CD4-positive, alpha-beta T cell treated with Interleukin-1 beta for 1 hour (primary cell): Measurements from ENCODE around the gene CDKAL1.

Experiments
- DNase-seq, 2 donors: peaks; one replicate each; pipeline ENCODE4 v3.0.0-alpha.2; 2020 to 2022

Gene CDKAL1

GRCh38 chr6:21128601-21129000, 594.3 kb downstream of the CDKAL1 start:
- DNase-seq: no peak

DNA sequence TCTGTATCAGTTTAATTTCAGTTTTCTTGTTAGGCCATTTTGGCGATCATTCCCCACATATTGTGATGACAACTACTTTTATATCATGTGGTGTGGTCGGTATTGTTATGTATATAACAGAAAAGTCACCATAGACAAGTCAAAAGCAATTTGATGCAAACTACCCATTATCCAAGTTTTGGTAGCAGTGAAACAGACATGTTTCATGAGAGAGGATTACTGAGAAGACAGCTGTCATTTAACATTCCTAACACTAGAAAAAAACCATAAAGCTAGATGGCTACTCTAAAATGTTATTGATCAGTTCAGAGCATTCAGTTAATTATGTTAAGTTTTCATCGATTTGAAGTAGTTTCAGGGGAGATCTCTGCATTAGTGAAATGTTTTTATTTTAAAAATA, 597.1 kb downstream of the CDKAL1 start:
- no peak for DNase-seq

DNA sequence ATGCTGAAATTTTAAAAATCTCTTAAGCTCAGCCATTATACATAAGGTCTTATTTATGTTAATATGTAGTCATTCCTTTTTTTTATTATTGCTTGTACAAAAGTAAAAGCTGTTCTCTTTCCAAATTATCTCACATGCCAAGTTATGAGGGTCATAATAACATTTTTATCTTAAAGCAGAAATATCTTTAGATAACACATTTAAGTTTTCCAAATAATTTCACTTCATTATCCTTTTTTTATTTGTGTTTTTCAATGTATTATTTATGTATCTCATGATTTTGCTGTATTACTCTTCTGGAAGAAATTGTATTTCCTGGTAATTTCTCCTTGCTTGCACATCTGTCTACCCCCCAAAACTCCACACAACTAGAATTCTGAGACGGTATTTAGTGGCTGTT, 598.2 kb downstream of the CDKAL1 start:
- no peak for DNase-seq

DNA sequence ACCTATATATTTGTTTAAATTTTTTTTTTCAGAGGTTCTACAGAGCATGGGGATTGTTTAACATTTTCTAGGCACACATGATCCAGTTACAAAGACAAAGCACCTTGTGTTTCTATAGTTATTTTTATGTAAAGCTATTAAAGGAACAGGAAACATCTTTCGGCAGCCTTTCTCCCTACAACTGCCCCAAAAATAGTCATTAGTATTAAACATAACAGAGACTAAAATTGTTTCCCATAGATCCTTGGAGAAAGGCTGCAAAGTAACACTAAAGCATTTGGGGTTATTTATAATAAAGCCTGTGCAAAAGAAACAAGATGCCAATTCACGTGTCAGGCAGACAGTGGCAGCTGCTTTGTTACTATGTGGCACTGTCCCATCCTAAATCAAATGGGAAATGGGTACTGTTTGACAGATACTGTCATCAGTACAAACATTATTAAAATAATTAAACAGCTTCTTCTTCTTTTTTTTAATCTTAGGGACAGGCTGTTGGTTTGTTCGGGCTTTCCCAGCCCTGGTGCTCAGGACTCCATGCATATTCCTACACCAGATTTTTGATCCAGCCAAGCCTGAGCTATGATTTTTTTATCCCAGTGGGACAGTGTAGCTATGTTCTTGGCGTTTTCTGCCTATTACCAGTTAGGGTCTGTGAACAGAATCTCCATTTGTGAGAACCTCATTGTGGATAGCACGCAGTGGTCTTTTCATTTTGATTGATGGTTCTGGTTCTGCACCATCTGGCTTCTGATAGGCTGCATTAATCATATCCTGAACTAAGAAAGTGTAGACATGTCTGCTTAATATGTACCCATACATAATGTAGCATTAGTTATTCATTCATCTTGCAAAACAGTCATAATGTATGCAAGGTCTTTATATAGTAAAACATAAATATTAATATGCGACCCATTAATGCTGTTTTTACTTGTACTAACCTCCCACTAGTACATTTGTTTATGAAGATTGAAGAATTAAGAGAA, 598.9 kb downstream of the CDKAL1 start:
- no peak for DNase-seq

- DNase-seq: no peak
Observed at GRCh38 chr6:21133901-21134300, 599.6 kb downstream of the CDKAL1 start.

DNA sequence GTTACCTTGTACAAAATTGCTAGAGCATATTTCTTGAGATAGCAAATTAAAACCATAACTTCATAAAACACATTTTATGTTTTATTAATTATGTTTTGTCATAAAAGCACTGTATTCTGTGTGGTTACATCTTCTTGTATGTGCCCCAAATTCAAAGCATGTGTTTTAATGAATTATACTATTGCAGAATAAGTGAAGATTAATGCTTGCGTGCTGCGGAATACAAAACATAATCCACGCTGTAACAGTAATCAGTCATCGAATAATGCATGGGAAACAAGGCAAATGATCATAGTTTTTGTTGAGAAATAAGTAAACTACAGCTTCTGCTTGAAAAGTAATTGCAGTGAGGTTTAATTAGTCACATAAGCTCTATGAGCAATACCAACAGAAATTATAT, 600.1 kb downstream of the CDKAL1 start:
- no peak for DNase-seq

DNA sequence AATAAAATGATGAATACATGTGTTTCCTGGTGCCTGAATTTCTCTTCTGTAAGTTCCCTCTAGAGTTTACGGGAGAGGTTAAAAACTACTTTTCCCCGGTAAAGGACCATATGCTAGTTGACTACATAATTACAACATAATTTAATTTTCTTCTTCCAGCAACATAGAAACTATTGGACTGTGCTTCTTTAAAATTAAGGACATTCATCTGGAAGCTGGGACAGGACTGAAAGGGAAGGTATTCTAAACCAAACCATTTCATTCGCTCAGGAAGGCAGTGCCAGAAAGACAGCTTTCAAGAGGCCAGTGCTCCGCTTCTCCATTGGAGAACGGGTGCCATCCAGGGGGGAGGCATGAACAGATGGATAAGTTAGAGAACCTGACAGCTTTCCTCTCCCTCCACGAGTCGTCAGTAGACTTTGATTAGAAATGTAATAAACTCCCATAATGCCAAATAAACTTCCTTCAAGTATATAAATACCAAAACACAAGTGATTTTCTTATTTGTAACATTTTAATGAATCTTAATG, 601.3 kb downstream of the CDKAL1 start:
- DNase-seq: no peak

DNA sequence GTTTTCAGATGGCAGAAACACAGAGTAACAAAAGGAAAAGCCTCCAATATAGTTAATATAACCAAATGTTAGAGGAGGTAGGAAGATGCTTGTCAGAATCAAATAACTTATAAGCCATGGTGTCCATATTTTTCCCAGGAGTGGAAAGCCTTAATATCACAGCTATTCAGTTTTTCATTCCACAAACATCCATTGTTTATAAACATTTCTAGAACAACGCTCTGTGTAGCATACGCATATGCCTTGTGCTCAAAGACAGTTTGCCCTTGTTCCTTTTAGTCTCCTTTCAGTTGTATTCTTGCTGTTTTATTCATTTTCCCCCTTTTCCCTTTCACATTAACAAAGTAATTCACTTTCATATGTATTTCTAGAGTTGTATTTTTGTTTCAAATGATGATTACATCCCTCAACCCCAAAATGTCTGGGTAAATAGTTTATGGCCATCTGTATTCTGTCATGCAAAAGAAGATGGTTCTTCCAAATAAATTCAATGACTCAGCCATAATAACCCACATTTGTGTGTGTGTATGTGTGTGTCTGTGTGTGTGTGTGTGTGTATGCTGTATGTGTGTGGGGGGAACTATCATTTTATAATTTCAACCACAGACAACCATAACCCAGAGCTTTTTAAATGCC, 603.6 kb downstream of the CDKAL1 start:
- no peak for DNase-seq

DNA sequence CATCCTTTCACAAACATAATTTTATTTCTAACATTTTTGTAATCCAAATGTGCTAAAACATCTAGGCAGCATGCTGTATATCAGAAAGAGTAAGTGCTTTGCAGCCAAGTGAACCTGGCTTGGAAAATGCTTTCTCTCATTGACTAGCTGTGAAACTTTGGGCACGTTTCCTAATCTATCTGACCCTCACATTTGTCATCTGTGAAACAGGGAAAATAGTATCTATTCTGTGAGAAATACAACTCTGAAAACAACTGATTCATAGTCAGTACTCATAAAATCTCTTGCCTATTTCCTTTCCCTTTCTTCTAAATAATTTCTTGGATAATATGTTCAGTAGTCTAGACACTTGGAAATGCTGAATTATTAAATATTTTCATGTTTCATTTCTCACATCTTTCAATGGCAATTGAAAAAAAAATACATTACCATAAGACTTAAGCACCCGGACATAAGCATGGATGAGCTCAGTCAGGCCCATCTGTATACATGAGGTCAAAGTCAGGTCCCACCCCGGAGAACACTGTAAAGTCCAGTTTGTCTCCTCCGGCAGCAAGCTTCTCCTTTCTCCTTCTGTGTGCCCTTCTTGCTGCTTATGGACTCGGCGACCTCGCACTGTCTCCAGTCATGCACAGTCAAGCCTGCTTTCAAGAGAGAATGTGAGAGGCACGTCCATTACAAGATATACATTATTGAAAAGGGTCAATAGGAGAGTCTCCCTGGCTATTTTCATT, 604.2 kb downstream of the CDKAL1 start:
- DNase-seq: no peak

DNA sequence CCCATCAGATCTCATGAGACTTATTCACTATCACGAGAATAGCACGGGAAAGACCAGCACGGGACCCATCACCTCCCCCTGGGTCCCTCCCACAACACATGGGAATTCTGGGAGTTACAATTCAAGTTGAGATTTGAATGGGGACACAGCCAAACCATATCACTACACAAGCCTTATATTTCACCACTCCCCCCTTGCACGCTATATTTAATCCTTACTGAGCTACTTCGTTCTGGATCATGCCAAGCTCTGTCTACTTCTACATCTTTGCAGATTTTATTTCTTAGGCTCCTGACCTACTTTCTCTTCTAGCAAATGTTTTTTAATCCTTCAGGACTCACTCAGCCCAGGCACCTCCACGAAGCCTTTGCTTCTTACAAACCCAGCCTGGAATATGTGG, 606.7 kb downstream of the CDKAL1 start:
- DNase-seq: no peak

GRCh38 chr6:21141616-21142303, 607.5 kb downstream of the CDKAL1 start:
- DNase-seq: no peak

GRCh38 chr6:21142741-21143140, 608.5 kb downstream of the CDKAL1 start:
- no peak for DNase-seq

- DNase-seq: no peak
Observed at GRCh38 chr6:21143645-21144044, 609.4 kb downstream of the CDKAL1 start.

GRCh38 chr6:21144928-21145327, 610.7 kb downstream of the CDKAL1 start:
- no peak for DNase-seq

- DNase-seq: no peak
Observed at GRCh38 chr6:21147995-21148394, 613.7 kb downstream of the CDKAL1 start.

- no peak for DNase-seq
Observed at GRCh38 chr6:21149470-21149869, 615.2 kb downstream of the CDKAL1 start.

DNA sequence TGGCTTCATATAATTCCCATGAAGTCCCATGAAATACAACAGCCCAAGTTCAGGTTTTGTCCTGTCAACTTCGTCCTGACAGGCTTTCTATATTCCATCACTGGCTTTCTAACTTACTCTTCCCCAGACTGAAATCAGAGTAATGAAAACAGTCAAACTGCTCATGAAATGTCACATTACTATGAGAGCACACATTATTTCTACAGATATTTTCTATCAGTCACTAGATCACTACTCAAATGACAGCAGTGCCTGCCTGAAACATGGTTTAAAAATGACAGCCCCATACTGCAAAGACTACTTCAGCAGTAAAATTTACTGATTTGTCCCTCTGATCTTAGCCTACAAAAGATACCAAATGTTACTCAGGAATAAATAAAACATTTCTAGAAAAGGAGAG, 616.4 kb downstream of the CDKAL1 start:
- DNase-seq: no peak

DNA sequence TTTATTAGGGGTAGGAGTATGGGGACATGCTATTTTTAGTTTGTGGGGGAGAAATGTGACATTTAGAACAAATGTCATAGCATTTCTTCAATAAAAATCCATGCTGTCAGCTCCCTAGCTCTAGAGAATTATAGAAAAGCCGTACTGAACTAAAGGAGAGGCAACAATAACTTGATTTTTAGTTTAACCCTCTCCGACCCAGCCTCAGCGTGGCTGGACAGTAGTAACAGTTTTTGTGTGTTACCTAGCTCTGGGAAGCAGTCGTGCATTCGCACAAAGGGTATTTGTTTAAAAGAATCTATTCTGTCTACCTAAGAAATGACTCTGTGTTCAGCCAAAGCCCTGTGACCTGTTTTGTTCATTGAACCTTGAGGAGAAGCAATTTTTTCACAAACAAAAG, 616.9 kb downstream of the CDKAL1 start:
- DNase-seq: no peak

DNA sequence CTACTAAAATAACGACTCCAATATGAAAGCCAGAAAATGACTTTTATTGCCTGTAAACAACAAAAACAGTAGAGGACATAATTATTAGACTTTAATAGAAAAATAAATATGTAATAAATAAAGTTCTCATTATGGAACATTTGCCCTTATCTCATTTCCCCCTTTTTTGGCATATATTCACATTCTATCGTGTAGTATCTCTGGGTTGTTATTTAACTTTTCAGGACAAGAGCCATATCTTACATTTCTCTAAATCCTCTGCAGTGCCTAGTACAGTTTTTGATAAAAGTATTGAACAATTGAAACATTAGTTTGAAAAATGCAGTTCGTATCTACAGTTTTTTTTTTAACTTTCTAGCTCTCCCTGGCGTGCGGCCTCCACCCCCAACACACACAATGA, 617.3 kb downstream of the CDKAL1 start:
- no peak for DNase-seq

DNA sequence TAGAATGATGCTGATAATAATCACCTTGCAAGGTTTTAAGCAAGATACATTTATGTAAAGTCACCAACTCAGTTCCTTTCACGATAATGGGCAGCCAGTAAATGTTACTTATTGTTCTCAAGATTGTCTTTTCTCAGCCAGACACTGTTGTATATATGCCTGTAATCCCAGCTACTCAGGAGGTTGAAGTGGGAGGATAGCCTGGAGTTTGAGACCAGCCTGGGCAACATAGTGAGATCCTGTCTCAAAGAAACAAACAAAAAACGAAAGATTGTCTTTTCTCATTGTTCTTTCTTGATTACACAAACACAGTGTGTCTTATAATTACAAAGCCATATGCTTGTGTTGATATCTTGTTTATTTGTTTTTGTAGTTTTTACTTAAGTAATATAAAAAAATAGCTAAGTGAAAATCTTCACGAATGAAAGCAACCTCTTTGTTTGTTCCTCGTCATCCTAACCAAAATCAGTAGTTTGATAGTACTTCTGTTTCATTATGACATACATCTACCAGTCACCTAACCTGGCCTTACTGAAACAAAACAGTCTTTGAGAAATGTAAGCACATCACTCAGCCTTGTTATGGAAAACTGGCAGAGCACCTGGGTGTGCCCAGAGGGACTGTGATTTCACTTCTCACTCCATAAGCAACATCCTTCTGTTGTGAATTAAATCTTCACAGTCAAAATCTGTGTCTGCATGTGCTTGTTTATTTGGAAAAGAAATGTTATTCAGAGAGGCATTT, 623.1 kb downstream of the CDKAL1 start:
- no peak for DNase-seq

GRCh38 chr6:21158149-21158548, 623.9 kb downstream of the CDKAL1 start:
- no peak for DNase-seq

- no peak for DNase-seq
Observed at GRCh38 chr6:21158873-21159272, 624.6 kb downstream of the CDKAL1 start.
